ENCODE results near the gene PTPRN2. TPM values are rescaled to one million over a fixed set of nuclear protein-coding genes. Genes with fewer than 3 reads are reported as not detected.

Gene PTPRN2
- polyA plus RNA-seq, 1 of the 3 experiments (the other 2 are of a cell fraction): 4.0 TPM

DNA sequence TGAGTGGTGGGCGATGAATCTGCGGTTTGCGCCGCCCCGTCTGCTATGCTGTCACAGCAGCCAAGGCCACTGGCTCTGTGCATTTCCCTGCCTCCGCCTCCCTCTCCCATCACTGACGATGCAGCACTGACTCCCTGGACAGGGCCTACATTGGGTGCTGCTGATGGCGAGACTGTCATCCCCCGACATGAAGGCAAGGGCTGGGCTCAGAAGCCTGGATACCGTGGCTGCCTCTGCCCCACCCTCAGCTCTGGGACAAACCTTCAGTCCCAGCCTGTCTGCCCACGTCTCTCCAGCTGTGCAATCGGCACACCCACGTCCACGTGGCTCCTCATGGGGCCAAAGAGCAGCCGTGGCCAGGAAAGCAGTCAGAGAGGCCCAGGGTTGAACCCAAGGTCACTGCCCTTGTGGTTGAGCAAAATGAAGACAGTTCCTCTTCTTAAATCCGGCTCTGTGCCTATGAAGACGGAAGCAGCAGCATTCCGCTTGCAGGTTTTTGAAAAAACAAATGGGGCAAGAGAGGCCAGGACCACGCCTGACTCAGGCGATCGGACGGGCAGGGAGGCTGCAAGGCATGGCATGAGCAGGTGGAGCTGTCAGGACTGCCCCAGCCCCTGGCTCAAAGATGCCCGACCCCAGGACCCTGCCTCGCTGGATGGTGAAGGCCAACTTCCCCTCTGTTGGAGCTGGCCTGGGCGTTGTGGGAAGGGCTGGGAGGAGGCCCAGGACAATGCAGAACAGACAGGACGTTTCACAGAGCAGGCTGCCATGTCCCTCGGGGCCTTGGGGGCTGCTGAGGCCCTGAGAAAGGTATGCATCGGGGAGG, 733.3 kb downstream of the PTPRN2 start:
- H3K27me3 ChIP-seq (ENCODE audit: insufficient read depth): no peaks in the 10 kb centered on the region
- no peaks in the 10 kb centered on the region for H3K79me2 ChIP-seq (ENCODE audit: insufficient read depth)
- peaks cover 14% of the 10 kb centered on the region; the same call in 1 of the 2 replicates for H3K9me3 ChIP-seq
- CTCF ChIA-PET: no interaction called here
- DNase-seq: no peak
- H3F3A ChIP-seq (replicated peaks; ENCODE audit: insufficient read depth): no peaks in the 10 kb centered on the region
- no peak overlapping the region for H2AFZ ChIP-seq (ENCODE audit: low read depth)
- H3K27ac ChIP-seq (ENCODE audit: low read depth in 2 of 2, low read length in 1 of 2): no peak overlapping the region
- H3K4me3 ChIP-seq (ENCODE audit: low read depth in 2 of 2, low read length in 1 of 2): no peak overlapping the region
- H3K4me1 ChIP-seq (ENCODE audit: control insufficient read depth in 1 of 2, insufficient read depth in 2 of 2, low read depth in 1 of 2, low read length in 1 of 2): no peaks in the 10 kb centered on the region; a peak in 1 of 4 replicates
- no peaks in the 10 kb centered on the region for H4K20me1 ChIP-seq (ENCODE audit: insufficient read depth)
- H3K9me2 ChIP-seq: no peaks in the 10 kb centered on the region
- H3K9ac ChIP-seq: no peak overlapping the region
- POLR2A ChIA-PET: no interaction called here
- no peak overlapping the region for H3K4me2 ChIP-seq
- no peak for TF ChIP-seq EZH2phosphoT487 (IDR thresholded peaks at IDR 0.05; ENCODE audit: borderline replicate concordance, low read depth)
- no peak for TF ChIP-seq FOSL2 (IDR thresholded peaks at IDR 0.05; ENCODE audit: borderline replicate concordance, low read depth)
- TF ChIP-seq, protein P1, sequence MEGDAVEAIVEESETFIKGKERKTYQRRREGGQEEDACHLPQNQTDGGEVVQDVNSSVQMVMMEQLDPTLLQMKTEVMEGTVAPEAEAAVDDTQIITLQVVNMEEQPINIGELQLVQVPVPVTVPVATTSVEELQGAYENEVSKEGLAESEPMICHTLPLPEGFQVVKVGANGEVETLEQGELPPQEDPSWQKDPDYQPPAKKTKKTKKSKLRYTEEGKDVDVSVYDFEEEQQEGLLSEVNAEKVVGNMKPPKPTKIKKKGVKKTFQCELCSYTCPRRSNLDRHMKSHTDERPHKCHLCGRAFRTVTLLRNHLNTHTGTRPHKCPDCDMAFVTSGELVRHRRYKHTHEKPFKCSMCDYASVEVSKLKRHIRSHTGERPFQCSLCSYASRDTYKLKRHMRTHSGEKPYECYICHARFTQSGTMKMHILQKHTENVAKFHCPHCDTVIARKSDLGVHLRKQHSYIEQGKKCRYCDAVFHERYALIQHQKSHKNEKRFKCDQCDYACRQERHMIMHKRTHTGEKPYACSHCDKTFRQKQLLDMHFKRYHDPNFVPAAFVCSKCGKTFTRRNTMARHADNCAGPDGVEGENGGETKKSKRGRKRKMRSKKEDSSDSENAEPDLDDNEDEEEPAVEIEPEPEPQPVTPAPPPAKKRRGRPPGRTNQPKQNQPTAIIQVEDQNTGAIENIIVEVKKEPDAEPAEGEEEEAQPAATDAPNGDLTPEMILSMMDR (IDR thresholded peaks at IDR 0.05): no peak
- TF ChIP-seq FOXJ3 (CRISPR knock-in tag; IDR thresholded peaks at IDR 0.05): no peak
- TF ChIP-seq, protein P2, sequence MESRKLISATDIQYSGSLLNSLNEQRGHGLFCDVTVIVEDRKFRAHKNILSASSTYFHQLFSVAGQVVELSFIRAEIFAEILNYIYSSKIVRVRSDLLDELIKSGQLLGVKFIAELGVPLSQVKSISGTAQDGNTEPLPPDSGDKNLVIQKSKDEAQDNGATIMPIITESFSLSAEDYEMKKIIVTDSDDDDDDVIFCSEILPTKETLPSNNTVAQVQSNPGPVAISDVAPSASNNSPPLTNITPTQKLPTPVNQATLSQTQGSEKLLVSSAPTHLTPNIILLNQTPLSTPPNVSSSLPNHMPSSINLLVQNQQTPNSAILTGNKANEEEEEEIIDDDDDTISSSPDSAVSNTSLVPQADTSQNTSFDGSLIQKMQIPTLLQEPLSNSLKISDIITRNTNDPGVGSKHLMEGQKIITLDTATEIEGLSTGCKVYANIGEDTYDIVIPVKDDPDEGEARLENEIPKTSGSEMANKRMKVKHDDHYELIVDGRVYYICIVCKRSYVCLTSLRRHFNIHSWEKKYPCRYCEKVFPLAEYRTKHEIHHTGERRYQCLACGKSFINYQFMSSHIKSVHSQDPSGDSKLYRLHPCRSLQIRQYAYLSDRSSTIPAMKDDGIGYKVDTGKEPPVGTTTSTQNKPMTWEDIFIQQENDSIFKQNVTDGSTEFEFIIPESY (IDR thresholded peaks at IDR 0.05; ENCODE audit: borderline replicate concordance, low read depth): no peak
- WGBS (ENCODE audit: low lambda C conversion rate): 48% methylated on average over 26 of the region's 28 CpGs
- no peaks in the 10 kb centered on the region for H3K36me3 ChIP-seq (replicated peaks in 1 of 2; ENCODE audit: control insufficient read depth in 1 of 2, insufficient read depth in 2 of 2, low read length in 1 of 2)

DNA sequence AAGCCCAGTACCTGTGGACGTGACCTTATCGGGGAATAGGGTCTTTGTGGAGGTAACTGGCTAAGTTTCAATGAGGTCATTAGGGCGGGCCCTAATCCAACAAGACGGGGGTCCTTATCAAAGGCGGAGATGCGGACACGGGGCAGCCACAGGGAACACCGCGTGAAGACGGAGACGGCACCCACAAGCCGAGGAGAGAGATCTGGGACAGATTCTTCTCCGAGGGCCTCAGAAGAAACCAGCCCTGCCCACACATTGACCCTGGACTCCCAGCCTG, 733.9 kb downstream of the PTPRN2 start:
- no peak overlapping the region for H3K4me3 ChIP-seq (ENCODE audit: low read depth in 2 of 2, low read length in 1 of 2)
- no peaks in the 10 kb centered on the region; a peak in 1 of 4 replicates for H3K4me1 ChIP-seq (ENCODE audit: control insufficient read depth in 1 of 2, insufficient read depth in 2 of 2, low read depth in 1 of 2, low read length in 1 of 2)
- H3K9me3 ChIP-seq: peaks cover 14% of the 10 kb centered on the region; the same call in 1 of the 2 replicates
- DNase-seq: no peak
- H3F3A ChIP-seq (replicated peaks; ENCODE audit: insufficient read depth): no peaks in the 10 kb centered on the region
- no peaks in the 10 kb centered on the region for H3K9me2 ChIP-seq
- no peaks in the 10 kb centered on the region for H3K79me2 ChIP-seq (ENCODE audit: insufficient read depth)
- 73% methylated on average over 12 of the region's 13 CpGs for WGBS (ENCODE audit: low lambda C conversion rate)
- H3K9ac ChIP-seq: no peak overlapping the region
- no peaks in the 10 kb centered on the region for H3K36me3 ChIP-seq (replicated peaks in 1 of 2; ENCODE audit: control insufficient read depth in 1 of 2, insufficient read depth in 2 of 2, low read length in 1 of 2)
- ChIA-PET CTCF (no interaction called here), POLR2A (no interaction called here)
- no peaks in the 10 kb centered on the region for H4K20me1 ChIP-seq (ENCODE audit: insufficient read depth)
- TF ChIP-seq RAD21 (IDR thresholded peaks at IDR 0.05; ENCODE audit: low read length): no peak
- no peak for TF ChIP-seq NRF1 (IDR thresholded peaks at IDR 0.05; ENCODE audit: low read depth, low read length)
- TF ChIP-seq, protein P3, sequence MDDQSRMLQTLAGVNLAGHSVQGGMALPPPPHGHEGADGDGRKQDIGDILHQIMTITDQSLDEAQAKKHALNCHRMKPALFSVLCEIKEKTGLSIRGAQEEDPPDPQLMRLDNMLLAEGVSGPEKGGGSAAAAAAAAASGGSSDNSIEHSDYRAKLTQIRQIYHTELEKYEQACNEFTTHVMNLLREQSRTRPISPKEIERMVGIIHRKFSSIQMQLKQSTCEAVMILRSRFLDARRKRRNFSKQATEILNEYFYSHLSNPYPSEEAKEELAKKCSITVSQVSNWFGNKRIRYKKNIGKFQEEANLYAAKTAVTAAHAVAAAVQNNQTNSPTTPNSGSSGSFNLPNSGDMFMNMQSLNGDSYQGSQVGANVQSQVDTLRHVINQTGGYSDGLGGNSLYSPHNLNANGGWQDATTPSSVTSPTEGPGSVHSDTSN (IDR thresholded peaks at IDR 0.05): no peak
- no peak for TF ChIP-seq GATA2 (CRISPR knock-in tag; IDR thresholded peaks at IDR 0.05)
- no peak for TF ChIP-seq TEAD4 (IDR thresholded peaks at IDR 0.05; ENCODE audit: borderline replicate concordance, insufficient read depth)
- no peak overlapping the region for H3K27ac ChIP-seq (ENCODE audit: low read depth in 2 of 2, low read length in 1 of 2)
- no peak overlapping the region for H3K4me2 ChIP-seq
- H2AFZ ChIP-seq (ENCODE audit: low read depth): no peak overlapping the region
- no peaks in the 10 kb centered on the region for H3K27me3 ChIP-seq (ENCODE audit: insufficient read depth)
